Ectodermal cell (in vitro differentiated cells): Measurements from ENCODE around the gene DUS4L.

Experiments used
- H3K27ac ChIP-seq: 2 replicates; pipeline ENCODE4 v1.7.0; 2013; ENCODE audit warnings: mild to moderate bottlenecking, low read depth, low read length; ENCODE audit not compliant: insufficient read depth, poor library complexity, severe bottlenecking
- H3K27me3 ChIP-seq: 2 replicates; pipeline ENCODE4 v1.7.0; 2013; ENCODE audit warnings: mild to moderate bottlenecking, low read length; ENCODE audit not compliant: insufficient read depth, control insufficient read depth, poor library complexity, severe bottlenecking
- H3K36me3 ChIP-seq: one replicate; pipeline ENCODE4 v1.7.0; 2013; ENCODE audit warnings: low read length; ENCODE audit not compliant: control insufficient read depth, insufficient read depth
- H3K4me1 ChIP-seq: one replicate; pipeline ENCODE4 v1.7.0; 2013; ENCODE audit warnings: low read length; ENCODE audit not compliant: control insufficient read depth, insufficient read depth
- H3K4me3 ChIP-seq: 2 replicates; pipeline ENCODE4 v1.7.0; 2013; ENCODE audit warnings: low read depth, low read length, control low read depth; ENCODE audit not compliant: insufficient read depth
- H3K9me3 ChIP-seq: 2 replicates; pipeline ENCODE4 v1.7.0; 2013; ENCODE audit warnings: mild to moderate bottlenecking, low read length, moderate library complexity; ENCODE audit not compliant: control insufficient read depth
- WGBS, 2 experiments: methylation state at CpG; one replicate each; pipeline ENCODE4 v1.1.7; 2013; ENCODE audit warnings: missing lambda C conversion rate in 2 of 2; 5-methylcytosine and 5-hydroxymethylcytosine counted together

The DUS4L gene

GRCh38 chr7:107613948-107614347, 50.2 kb downstream of the DUS4L start:
- Histone ChIP-seq H3K36me3 (peaks cover 7% of the 10 kb centered on the region), H3K4me1 (no peaks in the 10 kb centered on the region), H3K27me3 (no peaks in the 10 kb centered on the region), H3K4me3 (no peak overlapping the region), H3K9me3 (no peaks in the 10 kb centered on the region), H3K27ac (no peak overlapping the region)

- Histone ChIP-seq H3K4me3 (no peak overlapping the region), H3K9me3 (no peaks in the 10 kb centered on the region), H3K4me1 (no peaks in the 10 kb centered on the region), H3K36me3 (peaks cover 7% of the 10 kb centered on the region), H3K27ac (no peak overlapping the region), H3K27me3 (no peaks in the 10 kb centered on the region)
These were observed 50.7 kb downstream of the DUS4L start for GRCh38 chr7:107614425-107614824.

DNA sequence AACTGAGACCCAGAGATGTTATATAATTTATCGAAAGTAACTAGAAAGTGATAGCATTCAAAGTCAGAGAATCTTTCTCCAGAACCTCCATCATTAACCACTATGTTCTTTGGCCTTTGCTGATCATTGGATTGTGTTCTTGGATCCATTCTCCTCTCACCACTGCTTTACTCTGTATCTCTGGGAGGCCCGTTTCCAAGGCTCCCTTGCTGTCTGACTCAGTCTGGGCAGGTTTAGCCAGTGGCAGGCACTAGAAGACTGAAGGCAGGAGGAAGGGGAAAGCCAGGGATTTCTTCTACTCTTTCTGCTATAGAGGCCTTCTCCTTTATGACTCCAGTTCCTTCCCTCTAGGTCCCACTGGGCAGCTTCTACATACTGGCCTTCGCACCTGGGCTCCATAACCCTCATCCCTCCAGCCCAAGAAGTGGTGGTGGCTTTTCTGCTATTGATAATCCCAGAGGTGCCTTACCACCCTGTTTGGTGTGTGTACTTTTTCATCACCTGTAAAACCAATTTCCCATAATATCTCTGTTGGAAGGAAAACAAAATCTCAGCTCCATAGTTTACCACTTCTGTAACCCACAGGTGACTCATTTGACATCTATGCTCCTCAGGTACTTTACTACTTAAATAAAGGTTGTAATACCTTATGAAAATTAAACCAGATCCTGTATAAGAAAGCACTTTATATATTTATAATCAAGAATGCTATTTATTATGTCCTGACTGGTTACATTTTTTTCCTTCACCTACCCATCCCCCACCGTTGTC, 52.3 kb downstream of the DUS4L start:
- H3K27me3 ChIP-seq = no peaks in the 10 kb centered on the region
- no peak overlapping the region for H3K27ac ChIP-seq
- no peak overlapping the region for H3K4me3 ChIP-seq
- H3K36me3 ChIP-seq = peaks cover 7% of the 10 kb centered on the region
- WGBS, 2 experiments = 98 to 100% methylated on average over 3 to 4 of the region's 4 CpGs
- H3K9me3 ChIP-seq = no peaks in the 10 kb centered on the region
- H3K4me1 ChIP-seq = no peaks in the 10 kb centered on the region

- H3K27me3 ChIP-seq = no peaks in the 10 kb centered on the region
These were observed 58.7 kb downstream of the DUS4L start for GRCh38 chr7:107622429-107622828.

GRCh38 chr7:107622894-107623293, 59.1 kb downstream of the DUS4L start:
- Histone ChIP-seq H3K27ac (no peak overlapping the region), H3K9me3 (no peaks in the 10 kb centered on the region), H3K36me3 (no peaks in the 10 kb centered on the region), H3K4me3 (no peak overlapping the region), H3K27me3 (no peaks in the 10 kb centered on the region), H3K4me1 (no peaks in the 10 kb centered on the region)
- 84 to 91% methylated on average over 2 of the region's 2 CpGs for whole genome bisulfite sequencing, 2 experiments

More at GRCh38 chr7:107622429-107622828, 58.7 kb downstream of the DUS4L start:
- Histone ChIP-seq H3K36me3 (no peaks in the 10 kb centered on the region), H3K4me3 (no peak overlapping the region), H3K27ac (no peak overlapping the region), H3K9me3 (no peaks in the 10 kb centered on the region), H3K4me1 (no peaks in the 10 kb centered on the region)
- WGBS, 2 experiments = 93 to 97% methylated on average over 1 of the region's 1 CpG

- Histone ChIP-seq H3K36me3 (no peaks in the 10 kb centered on the region), H3K9me3 (no peaks in the 10 kb centered on the region)
- WGBS, 2 experiments = 92 to 97% methylated on average over 4 of the region's 4 CpGs
These were observed 63.2 kb downstream of the DUS4L start for GRCh38 chr7:107627002-107627401.

More at GRCh38 chr7:107627002-107627401, 63.2 kb downstream of the DUS4L start:
- Histone ChIP-seq H3K4me1 (no peaks in the 10 kb centered on the region), H3K27ac (no peak overlapping the region), H3K4me3 (no peak overlapping the region), H3K27me3 (no peaks in the 10 kb centered on the region)
